Stimulated activated CD4-positive, alpha-beta T cell treated with anti-CD3 and anti-CD28 coated beads, Interleukin-2, amount 100 ng/mL, for 4 hours (primary cell): ENCODE data around the gene OR2A2.
"Not testable (repeated sequence)": the region's sequence is repeated elsewhere in the genome, so short reads cannot be mapped to it uniquely, and the experiment has no call there.

Source experiments
- DNase-seq: peaks from one replicate; pipeline ENCODE4 v3.0.0-alpha.2; 2020; ENCODE audit warnings: low read depth

The OR2A2 gene

DNA sequence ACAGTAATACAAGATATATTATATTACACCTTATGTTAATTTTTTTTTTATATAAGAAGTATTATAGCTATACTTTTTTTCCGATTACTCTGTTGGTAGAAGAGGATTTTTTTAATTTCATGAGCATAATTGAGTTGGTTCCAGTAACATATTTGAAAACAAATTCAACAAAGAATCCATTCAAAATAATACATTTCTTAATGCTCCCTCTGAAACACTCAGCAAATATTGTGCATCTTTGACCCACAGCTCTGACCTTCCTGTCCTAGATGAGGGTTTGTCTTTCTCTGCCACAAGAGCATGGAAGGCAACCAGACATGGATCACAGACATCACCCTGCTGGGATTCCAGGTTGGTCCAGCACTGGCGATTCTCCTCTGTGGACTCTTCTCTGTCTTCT is at the start of gene OR2A2:
TSS of gene OR2A2 (plus strand) at position 301 of the 400 bp plus-strand sequence. CDS start at position 301, 0 bp downstream.
- no peak for DNase-seq

DNA sequence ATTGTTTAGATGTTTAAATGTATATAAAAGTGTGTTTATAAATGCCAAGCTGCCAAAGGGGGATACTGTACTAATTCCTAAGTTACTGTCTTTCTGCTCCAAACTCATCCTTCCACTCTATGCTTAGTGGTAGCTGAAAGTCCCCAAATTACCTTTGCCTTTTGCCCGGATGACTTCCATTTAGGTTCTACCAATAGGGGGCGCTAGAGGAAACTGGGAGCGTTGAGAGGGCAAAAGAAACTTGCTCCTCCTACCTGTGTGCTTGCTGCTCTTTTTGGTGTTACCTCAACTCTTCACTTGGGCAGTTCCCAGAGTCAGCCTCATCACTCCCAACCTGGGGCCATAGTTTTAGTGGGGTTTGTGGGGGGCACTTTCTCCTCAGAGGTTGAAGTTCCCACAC is 45.7 kb upstream of the OR2A2 start:
- DNase-seq = no peak

DNA sequence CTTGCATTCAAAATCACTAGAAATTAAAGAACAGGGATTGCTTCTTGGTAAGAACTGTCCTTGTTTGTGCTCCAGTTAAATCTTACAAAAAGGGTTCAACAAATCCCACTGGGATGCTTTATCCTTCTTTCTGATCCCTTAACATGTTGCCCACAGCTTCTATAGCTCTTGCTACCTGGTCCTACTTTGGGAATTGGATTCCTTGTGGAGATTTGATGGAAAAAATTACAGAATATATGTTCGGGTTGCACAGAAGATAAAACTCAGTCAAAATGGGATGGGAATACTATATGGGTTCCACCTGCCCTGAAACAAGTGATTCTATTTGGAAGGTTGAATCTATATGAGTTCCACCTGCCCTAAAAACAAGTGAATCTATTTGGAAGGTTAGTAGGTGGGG is 39.9 kb upstream of the OR2A2 start, which contains the start of gene OR2A25:
TSS of gene OR2A25 (plus strand) at position 301 of the 400 bp plus-strand sequence. CDS start 4,409 bp downstream, outside the sequence.
- no peak for DNase-seq

GRCh38 chr7:144069953-144070352 is 39.4 kb upstream of the OR2A2 start:
- DNase-seq = no peak

DNA sequence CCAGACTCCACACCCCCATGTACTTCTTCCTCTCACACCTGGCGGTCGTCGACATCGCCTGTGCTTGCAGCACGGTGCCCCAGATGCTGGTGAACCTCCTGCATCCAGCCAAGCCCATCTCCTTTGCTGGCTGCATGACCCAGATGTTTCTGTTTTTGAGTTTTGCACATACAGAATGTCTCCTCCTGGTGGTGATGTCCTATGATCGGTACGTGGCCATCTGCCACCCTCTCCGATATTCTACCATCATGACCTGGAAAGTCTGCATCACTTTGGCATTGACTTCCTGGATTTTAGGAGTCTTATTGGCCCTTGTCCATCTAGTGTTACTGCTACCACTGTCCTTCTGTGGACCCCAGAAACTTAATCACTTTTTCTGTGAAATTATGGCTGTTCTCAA is 35.0 kb upstream of the OR2A2 start:
- DNase-seq = no peak

GRCh38 chr7:144085978-144086377 is 23.4 kb upstream of the OR2A2 start, which contains the start of gene OR2A12:
TSS of gene OR2A12 (plus strand) at chr7:144086278. CDS start at chr7:144095108, 8,830 bp downstream.
- no peak for DNase-seq

DNA sequence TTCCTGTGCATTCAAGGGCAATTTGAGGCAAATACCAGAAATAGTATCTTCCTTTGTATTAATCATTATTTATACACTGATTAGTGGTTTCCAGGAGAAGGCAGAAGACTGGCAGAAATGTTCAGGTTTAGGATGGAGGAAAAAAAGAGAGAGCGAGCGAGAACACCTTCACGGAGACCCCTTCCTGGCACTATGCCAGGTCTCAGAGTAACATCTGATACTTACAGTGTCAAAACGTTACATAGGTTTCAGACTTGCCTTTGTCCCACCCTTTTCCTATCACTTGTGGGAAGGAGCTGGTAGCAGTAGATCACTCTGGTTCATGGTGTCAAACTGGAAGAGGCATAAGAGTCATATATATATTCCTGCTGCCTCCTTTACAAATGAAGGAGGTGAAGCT is 22.7 kb upstream of the OR2A2 start:
- DNase-seq = no peak

DNA sequence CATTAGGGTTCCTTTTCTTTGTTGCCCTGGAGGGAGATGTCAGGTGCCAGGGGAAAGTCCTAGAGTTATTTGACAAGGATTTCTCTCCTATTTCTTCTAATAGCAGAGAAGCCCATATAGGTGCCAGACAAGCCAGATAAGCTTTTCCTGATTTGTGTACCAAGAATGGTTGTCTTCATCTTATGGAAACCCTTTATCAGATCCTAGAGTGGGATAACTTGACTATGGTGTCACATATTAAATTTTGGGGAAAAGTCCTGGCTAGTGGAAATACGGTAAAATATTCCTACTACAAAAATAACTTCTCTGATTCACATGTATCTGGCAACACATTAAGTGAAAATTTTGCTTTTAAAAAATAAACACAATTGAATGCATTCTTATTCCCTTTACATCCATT is 22.2 kb upstream of the OR2A2 start:
- DNase-seq = no peak

- DNase-seq = no peak
These were observed 18.7 kb upstream of the OR2A2 start for GRCh38 chr7:144090667-144091066.

GRCh38 chr7:144098776-144099175 is 10.6 kb upstream of the OR2A2 start:
- DNase-seq = no peak

- DNase-seq = no peak
These were observed 8.8 kb upstream of the OR2A2 start for GRCh38 chr7:144100607-144101006.

GRCh38 chr7:144102041-144102440 is 7.3 kb upstream of the OR2A2 start:
- no peak for DNase-seq

DNA sequence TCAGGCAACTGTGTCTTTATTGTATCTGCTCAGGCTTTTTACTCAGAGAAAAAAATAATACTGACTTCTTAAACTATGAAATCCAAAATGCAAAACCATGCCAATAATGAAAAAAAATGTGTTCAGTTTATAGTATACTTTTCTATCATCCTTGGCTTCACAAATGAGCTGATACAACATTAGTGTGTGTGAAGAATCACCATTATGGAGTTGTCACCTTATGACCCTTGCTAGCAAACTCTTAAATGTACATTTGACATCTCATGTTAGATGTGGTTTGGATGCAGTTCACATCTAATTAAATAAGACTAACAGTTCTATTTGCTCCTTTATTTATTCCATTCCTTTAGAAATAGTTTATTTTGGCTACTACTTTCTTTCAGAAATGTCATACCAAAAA is 4.2 kb upstream of the OR2A2 start:
- DNase-seq = no peak

DNA sequence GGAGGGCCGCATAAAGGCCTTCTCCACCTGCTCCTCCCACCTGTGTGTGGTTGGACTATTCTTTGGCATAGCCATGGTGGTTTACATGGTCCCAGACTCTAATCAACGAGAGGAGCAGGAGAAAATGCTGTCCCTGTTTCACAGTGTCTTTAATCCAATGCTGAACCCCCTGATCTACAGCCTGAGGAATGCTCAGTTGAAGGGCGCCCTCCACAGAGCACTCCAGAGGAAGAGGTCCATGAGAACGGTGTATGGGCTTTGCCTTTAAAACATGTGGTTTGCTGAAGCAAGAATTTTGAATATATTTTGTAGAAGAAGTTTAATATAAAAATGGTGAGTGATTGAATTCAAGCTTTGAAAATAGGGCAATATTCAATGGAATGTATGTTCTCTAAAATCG is 889 bp downstream of the OR2A2 start:
- no peak for DNase-seq

DNA sequence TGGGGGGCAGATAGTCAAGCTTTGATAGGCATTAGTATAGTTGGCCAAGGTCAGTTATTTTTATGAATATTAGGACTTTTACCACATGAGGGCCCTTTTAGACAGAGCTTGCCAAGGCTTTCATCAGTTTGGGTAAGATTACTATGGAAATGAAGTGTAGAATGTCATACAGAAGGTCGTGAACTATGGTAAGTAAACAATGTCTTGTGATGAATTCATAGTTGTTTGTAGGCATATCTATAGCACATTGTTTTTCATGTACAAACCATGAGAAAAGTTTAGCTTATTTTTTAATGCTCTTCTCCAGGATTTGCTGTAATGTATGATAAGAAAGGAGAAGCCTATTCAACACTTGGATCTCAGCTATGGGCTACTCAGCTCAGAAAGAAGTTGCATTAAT is 4.3 kb downstream of the OR2A2 start:
- no peak for DNase-seq

- DNase-seq = no peak
These were observed 9.0 kb downstream of the OR2A2 start for GRCh38 chr7:144118341-144118740.

- no peak for DNase-seq
These were observed 13.5 kb downstream of the OR2A2 start, which contains the start of gene OR2A14 for GRCh38 chr7:144122876-144123275. TSS of gene OR2A14 (plus strand) at chr7:144123176. CDS start at chr7:144129113, 5,937 bp downstream.

GRCh38 chr7:144127714-144128334 is 18.4 kb downstream of the OR2A2 start:
- peak; percentile 79 for DNase-seq

GRCh38 chr7:144129601-144130000 is 20.2 kb downstream of the OR2A2 start:
- DNase-seq = not testable (repeated sequence)

- no peak for DNase-seq
These were observed 21.3 kb downstream of the OR2A2 start for GRCh38 chr7:144130730-144131129.

DNA sequence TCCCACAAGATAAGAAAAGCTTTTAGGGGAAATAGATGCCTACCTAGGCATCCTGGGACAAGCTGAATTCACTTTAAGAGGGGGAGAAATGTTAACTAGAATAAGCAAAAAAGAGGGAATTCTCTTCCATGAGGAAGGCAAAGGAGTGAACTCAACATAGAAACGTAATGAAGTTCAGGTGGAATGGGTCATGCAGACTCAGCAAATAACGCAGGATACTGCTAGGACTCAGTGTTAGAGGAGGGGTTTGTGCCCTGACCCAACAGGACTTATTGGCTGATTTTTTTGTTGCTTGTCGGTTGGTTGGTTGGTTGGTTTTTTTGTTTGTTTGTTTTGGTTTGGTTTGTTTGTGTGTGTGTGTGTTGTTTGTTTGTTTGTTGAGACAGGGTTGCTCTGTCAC is 22.9 kb downstream of the OR2A2 start:
- DNase-seq = no peak

GRCh38 chr7:144133307-144133706 is 23.9 kb downstream of the OR2A2 start:
- no peak for DNase-seq

DNA sequence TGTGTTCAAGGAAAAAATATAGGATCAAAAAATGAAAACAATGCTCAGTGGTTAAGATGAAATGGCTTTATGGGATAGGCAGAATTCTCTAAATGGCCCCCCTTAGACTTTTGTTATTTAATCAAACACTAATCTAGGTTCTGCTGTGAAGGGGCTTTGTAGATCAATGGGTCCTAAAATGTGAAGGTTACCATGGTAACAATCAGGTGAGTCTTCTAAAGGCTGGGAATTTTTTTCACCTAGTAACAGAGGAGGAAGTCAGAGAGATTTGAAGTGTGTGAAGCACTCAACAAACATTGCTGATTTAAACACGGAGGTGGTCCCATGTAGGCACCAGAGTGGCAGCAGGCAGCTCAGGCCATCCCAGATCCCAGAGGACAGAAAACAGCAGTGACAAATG is 24.7 kb downstream of the OR2A2 start:
- no peak for DNase-seq

- DNase-seq = no peak
These were observed 28.1 kb downstream of the OR2A2 start for GRCh38 chr7:144137501-144137900.
